ENCODE data around the gene GALNT11. TPM values are rescaled to one million over a fixed set of nuclear protein-coding genes. Genes with fewer than 3 reads are reported as not detected.

The GALNT11 gene
- polyA plus RNA-seq, 2 of the 4 experiments (the other 2 are of a cell fraction): 27.4 to 44.3 TPM

- H3K4me3 ChIP-seq: no peak overlapping the region
- TF ChIP-seq CTCF (IDR thresholded peaks at IDR 0.05) (no peak), ZFP36 (IDR thresholded peaks at IDR 0.05; ENCODE audit: borderline replicate concordance, partially characterized antibody) (no peak), GATA3 (IDR thresholded peaks at IDR 0.05; ENCODE audit: borderline replicate concordance) (no peak), REST (IDR thresholded peaks at IDR 0.05) (no peak), MYC (IDR thresholded peaks at IDR 0.05; ENCODE audit: borderline replicate concordance, low read length) (no peak), CBX8 (IDR thresholded peaks at IDR 0.05) (no peak), TP53 (CRISPR knock-in tag; IDR thresholded peaks at IDR 0.05) (no peak), HDAC2 (IDR thresholded peaks at IDR 0.05) (no peak), MAX (IDR thresholded peaks at IDR 0.05) (no peak)
- ChIA-PET POLR2A (no interaction called here), CTCF (no interaction called here)
- no peaks in the 10 kb centered on the region for H3K9me3 ChIP-seq
- FAIRE-seq (no peak), ATAC-seq (peak in 1 of 2 experiments; percentile 56; a peak in 2 of 6 replicates), DNase-seq (ENCODE audit: low read depth in 1 of 2, low spot score in 1 of 2) (no peak)
- 82% methylated on average over 7 of the region's 7 CpGs for WGBS (ENCODE audit: missing lambda C conversion rate)
- no peak overlapping the region for H3K27ac ChIP-seq
- H3K4me2 ChIP-seq: no peak overlapping the region
- H3K4me1 ChIP-seq: no peaks in the 10 kb centered on the region
Observed at GRCh38 chr7:152108359-152108758, 82.9 kb downstream of the GALNT11 start.

GRCh38 chr7:152112829-152113228, 87.4 kb downstream of the GALNT11 start:
- Histone ChIP-seq H3K4me1 (no peaks in the 10 kb centered on the region), H3K9me3 (no peaks in the 10 kb centered on the region), H3K27ac (no peak overlapping the region), H3K4me3 (no peak overlapping the region), H3K4me2 (no peak overlapping the region)
- peak; percentile 69 for TF ChIP-seq MAFK (IDR thresholded peaks at IDR 0.05; ENCODE audit: partially characterized antibody)
- no peak for TF ChIP-seq KDM5A (IDR thresholded peaks at IDR 0.05)
- CTCF ChIA-PET: interaction anchor here (0.6 kb wide), 1 partner anchor 37 kb away, joined by 3 read pairs; no protein-coding TSS in a partner anchor
- no peak for FAIRE-seq
- no peak for ATAC-seq
- POLR2A ChIA-PET: no interaction called here
- DNase-seq (ENCODE audit: low read depth in 1 of 2, low spot score in 1 of 2): no peak

GRCh38 chr7:152115021-152115718, 89.7 kb downstream of the GALNT11 start:
- no peak for FAIRE-seq
- POLR2A ChIA-PET: no interaction called here
- TF ChIP-seq TP53 (CRISPR knock-in tag; IDR thresholded peaks at IDR 0.05): no peak
- no peak for TF ChIP-seq JUNB (IDR thresholded peaks at IDR 0.05)
- no peak for TF ChIP-seq MAZ (IDR thresholded peaks at IDR 0.05; ENCODE audit: borderline replicate concordance, low read depth, low read length)
- no peak for TF ChIP-seq PBX3 (IDR thresholded peaks at IDR 0.05)
- no peak for TF ChIP-seq ZSCAN20 (CRISPR knock-in tag; IDR thresholded peaks at IDR 0.05)
- TF ChIP-seq CHD2 (IDR thresholded peaks at IDR 0.05; ENCODE audit: low read length, partially characterized antibody): no peak

More at GRCh38 chr7:152115021-152115718, 89.7 kb downstream of the GALNT11 start:
- WGBS (ENCODE audit: missing lambda C conversion rate): 86% methylated on average over 9 of the region's 9 CpGs
- H3K9me3 ChIP-seq: no peaks in the 10 kb centered on the region
- CTCF ChIA-PET: interaction anchor here (0.7 kb wide), 2 partner anchors 8 to 956 kb away, joined by 3 read pairs; no protein-coding TSS in a partner anchor
- H3K4me1 ChIP-seq: no peaks in the 10 kb centered on the region
- ATAC-seq (no peak), DNase-seq (ENCODE audit: low read depth in 1 of 2, low spot score in 1 of 2) (no peak)
- H3K27ac ChIP-seq: no peak overlapping the region
- no peak overlapping the region for H3K4me3 ChIP-seq
- H3K4me2 ChIP-seq: no peak overlapping the region

All from A549 (cell line).